Mesenchymal stem cell (in vitro differentiated cells and primary cell): ENCODE results near the gene SYNE3.
"Not testable (repeated sequence)": the region's sequence is repeated elsewhere in the genome, so short reads cannot be mapped to it uniquely, and the experiment has no call there.

Source experiments
- DNase-seq: peaks from one replicate; pipeline ENCODE4 v3.0.0-alpha.2; 2013
- H2AFZ ChIP-seq: one replicate; pipeline ENCODE4 v1.6.1; 2013; ENCODE audit warnings: low read depth, mild to moderate bottlenecking, control low read depth, inconsistent platforms, low read length, moderate library complexity
- H2AK5ac ChIP-seq: 2 replicates; pipeline ENCODE4 v1.6.1; 2013; ENCODE audit warnings: low read length, moderate library complexity, mild to moderate bottlenecking, inconsistent platforms; ENCODE audit not compliant: severe bottlenecking
- H2BK120ac ChIP-seq: one replicate; pipeline ENCODE4 v1.6.1; 2013; ENCODE audit warnings: low read depth, mild to moderate bottlenecking, inconsistent platforms, low read length, moderate library complexity
- H2BK12ac ChIP-seq, 2 experiments: one replicate each; pipeline ENCODE4 v1.6.1; 2013; ENCODE audit warnings: inconsistent platforms in 2 of 2, low read length in 2 of 2, mild to moderate bottlenecking in 2 of 2, moderate library complexity in 2 of 2, control low read depth in 1 of 2
- H2BK15ac ChIP-seq: one replicate; pipeline ENCODE4 v1.6.1; 2013; ENCODE audit warnings: mild to moderate bottlenecking, low read depth, inconsistent platforms; ENCODE audit not compliant: poor library complexity, severe bottlenecking
- H2BK5ac ChIP-seq: 2 replicates; pipeline ENCODE4 v1.6.1; 2013; ENCODE audit warnings: low read depth, mild to moderate bottlenecking, low read length, control low read depth, inconsistent platforms; ENCODE audit not compliant: poor library complexity, severe bottlenecking
- H3K14ac ChIP-seq, 2 experiments: one replicate each; pipeline ENCODE4 v1.6.1; 2013; ENCODE audit warnings: inconsistent platforms in 2 of 2, low read length in 2 of 2, control low read depth in 1 of 2, mild to moderate bottlenecking in 1 of 2, moderate library complexity in 1 of 2
- H3K18ac ChIP-seq, 2 experiments: one replicate each; pipeline ENCODE4 v1.6.1; 2013; ENCODE audit warnings: inconsistent platforms in 2 of 2, low read length in 2 of 2, control low read depth in 1 of 2, low read depth in 1 of 2, mild to moderate bottlenecking in 1 of 2
- H3K23ac ChIP-seq, 2 experiments: one replicate each; pipeline ENCODE4 v1.6.1; 2013; ENCODE audit warnings: inconsistent platforms in 2 of 2, low read length in 2 of 2, mild to moderate bottlenecking in 2 of 2, moderate library complexity in 2 of 2, control low read depth in 1 of 2
- H3K27ac ChIP-seq: 2 replicates; pipeline ENCODE4 v1.5.1; 2013; ENCODE audit warnings: mild to moderate bottlenecking, moderate library complexity, low read length, control low read depth, inconsistent platforms; ENCODE audit not compliant: poor library complexity, severe bottlenecking
- H3K27me3 ChIP-seq, 2 experiments: 2 replicates each; pipeline versions ENCODE4 v1.6.1 to v1.7.0; 2013; ENCODE audit warnings: low read length in 2 of 2, mild to moderate bottlenecking in 2 of 2, moderate library complexity in 2 of 2, control low read depth in 1 of 2, inconsistent platforms in 1 of 2; ENCODE audit not compliant: control insufficient read depth in 1 of 2, insufficient read depth in 1 of 2
- H3K36me3 ChIP-seq, 2 experiments: 2 replicates each; pipeline versions ENCODE4 v1.6.1 to v1.7.0; 2013; ENCODE audit warnings: low read length in 2 of 2, control low read depth in 1 of 2, inconsistent platforms in 1 of 2, low read depth in 1 of 2, mild to moderate bottlenecking in 1 of 2; ENCODE audit not compliant: insufficient read depth in 2 of 2, control insufficient read depth in 1 of 2
- H3K4ac ChIP-seq, 2 experiments: one replicate each; pipeline ENCODE4 v1.6.1; 2013; ENCODE audit warnings: inconsistent platforms in 2 of 2, low read length in 2 of 2, mild to moderate bottlenecking in 2 of 2, moderate library complexity in 2 of 2, control low read depth in 1 of 2, low read depth in 1 of 2
- H3K4me1 ChIP-seq: 2 replicates; pipeline ENCODE4 v1.6.1; 2013; ENCODE audit warnings: low read depth, low read length, control low read depth; ENCODE audit not compliant: control insufficient read depth, insufficient read depth
- H3K4me2 ChIP-seq: 2 replicates; pipeline ENCODE4 v1.6.1; 2013; ENCODE audit warnings: low read length, mild to moderate bottlenecking, inconsistent platforms; ENCODE audit not compliant: poor library complexity, severe bottlenecking
- H3K4me3 ChIP-seq, 2 experiments: 2 replicates each; pipeline versions ENCODE4 v1.5.1 to v1.7.0; 2013; ENCODE audit warnings: low read length in 2 of 2, mild to moderate bottlenecking in 2 of 2, control low read depth in 1 of 2, low read depth in 1 of 2; ENCODE audit not compliant: insufficient read depth in 1 of 2
- H3K79me1 ChIP-seq: replicated peaks from 2 replicates; pipeline ENCODE4 v1.6.1; 2013; ENCODE audit warnings: mild to moderate bottlenecking, control low read depth, low read length, inconsistent platforms; ENCODE audit not compliant: poor library complexity, severe bottlenecking
- H3K9ac ChIP-seq: 2 replicates; pipeline ENCODE4 v1.7.0; 2013; ENCODE audit warnings: mild to moderate bottlenecking, low read length, moderate library complexity
- H3K9me3 ChIP-seq: 2 replicates; pipeline ENCODE4 v1.7.0; 2013; ENCODE audit warnings: mild to moderate bottlenecking, low read length; ENCODE audit not compliant: control insufficient read depth
- H4K8ac ChIP-seq: one replicate; pipeline ENCODE4 v1.6.1; 2013; ENCODE audit warnings: inconsistent platforms, mild to moderate bottlenecking, low read length, moderate library complexity
- H4K91ac ChIP-seq: one replicate; pipeline ENCODE4 v1.6.1; 2013; ENCODE audit warnings: mild to moderate bottlenecking, low read length, inconsistent platforms
- WGBS: methylation state at CpG from one replicate; pipeline ENCODE4 v1.1.7; 2013; ENCODE audit warnings: mixed read lengths; 5-methylcytosine and 5-hydroxymethylcytosine counted together

Gene SYNE3

GRCh38 chr14:95510344-95510743, 6.1 kb downstream of the SYNE3 start:
- H2AK5ac ChIP-seq, H2BK5ac ChIP-seq, H3K27me3 ChIP-seq, DNase-seq, H3K9me3 ChIP-seq, H2BK12ac ChIP-seq, H3K79me1 ChIP-seq, H3K4ac ChIP-seq, H3K14ac ChIP-seq, H3K27ac ChIP-seq, H3K23ac ChIP-seq, H3K18ac ChIP-seq, H2BK15ac ChIP-seq, H3K4me3 ChIP-seq, H4K91ac ChIP-seq, H2BK120ac ChIP-seq, H2AFZ ChIP-seq, H3K4me2 ChIP-seq: not testable (repeated sequence)
- Histone ChIP-seq H3K4me1 (peaks cover 28% of the 10 kb centered on the region), H3K9ac (peak overlapping the region; percentile 1), H3K36me3 (peaks cover 6 to 28% of the 10 kb centered on the region in 2 experiments), H4K8ac (peak overlapping the region; percentile 21)
- WGBS, result 96% methylated on average over 9 of the region's 9 CpGs

GRCh38 chr14:95509495-95509894, 7.0 kb downstream of the SYNE3 start:
- Histone ChIP-seq H3K9me3 (no peaks in the 10 kb centered on the region), H3K27me3 (no peaks in the 10 kb centered on the region), H2BK12ac (no peak overlapping the region), H4K8ac (no peak overlapping the region), H2BK15ac (no peak overlapping the region), H2BK120ac (no peak overlapping the region), H3K4me3 (no peak overlapping the region), H3K4me2 (no peak overlapping the region), H2AFZ (no peak overlapping the region), H2AK5ac (no peak overlapping the region), H3K14ac (no peak overlapping the region), H3K4ac (peak overlapping the region in 1 of 2 experiments; percentile 67), H2BK5ac (no peak overlapping the region), H3K27ac (no peak overlapping the region), H3K36me3 (peaks cover 6 to 28% of the 10 kb centered on the region in 2 experiments), H4K91ac (no peak overlapping the region), H3K9ac (no peak overlapping the region), H3K79me1 (peaks cover 5% of the 10 kb centered on the region), H3K23ac (no peak overlapping the region), H3K18ac (no peak overlapping the region), H3K4me1 (peaks cover 19% of the 10 kb centered on the region)
- no peak for DNase-seq
- WGBS, result 90% methylated on average over 6 of the region's 6 CpGs

DNA sequence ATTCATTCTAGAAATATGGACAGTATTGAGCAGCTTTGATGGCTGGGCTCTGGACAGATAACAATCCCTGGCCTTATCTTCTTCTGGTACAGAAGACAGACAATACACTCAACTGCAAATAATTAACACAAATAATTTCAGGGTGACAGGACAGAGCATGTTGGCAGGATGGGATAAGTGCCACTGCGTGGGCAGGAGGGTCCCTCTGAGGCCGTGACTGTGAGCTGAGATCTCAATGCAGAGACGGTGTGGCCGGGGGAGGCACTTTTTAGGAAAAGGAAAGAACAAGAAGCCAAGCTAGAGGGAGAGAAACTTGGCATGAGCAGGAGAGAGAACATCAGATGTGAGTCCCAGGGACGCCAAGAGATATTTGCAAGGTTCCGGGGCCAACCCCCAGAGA, 8.1 kb downstream of the SYNE3 start:
- Histone ChIP-seq H2BK5ac (no peak overlapping the region), H3K18ac (peak overlapping the region in 1 of 2 experiments; percentile 80), H3K4me1 (peaks cover 16% of the 10 kb centered on the region), H3K4me2 (no peak overlapping the region), H3K36me3 (peaks cover 6 to 31% of the 10 kb centered on the region in 2 experiments), H3K79me1 (peaks cover 4% of the 10 kb centered on the region), H2BK12ac (peak overlapping the region in 1 of 2 experiments; percentile 80), H4K8ac (no peak overlapping the region), H3K9ac (peak overlapping the region; percentile 19), H4K91ac (no peak overlapping the region), H3K27ac (no peak overlapping the region), H3K4ac (peak overlapping the region in 1 of 2 experiments; percentile 47), H3K4me3 (peak overlapping the region in 1 of 2 experiments; percentile 4), H3K14ac (no peak overlapping the region), H3K27me3 (no peaks in the 10 kb centered on the region), H2AFZ (no peak overlapping the region), H3K9me3 (no peaks in the 10 kb centered on the region), H2AK5ac (no peak overlapping the region), H2BK120ac (no peak overlapping the region), H3K23ac (no peak overlapping the region), H2BK15ac (no peak overlapping the region)
- no peak for DNase-seq
- 95% methylated on average over 6 of the region's 6 CpGs for WGBS

- Histone ChIP-seq H3K36me3 (peaks cover 6 to 35% of the 10 kb centered on the region in 2 experiments), H3K4me1 (peaks cover 16% of the 10 kb centered on the region), H3K4me2 (no peak overlapping the region), H3K4me3 (peak overlapping the region in 1 of 2 experiments; percentile 42), H2BK120ac (peak overlapping the region; percentile 54), H3K9ac (peak overlapping the region; percentile 55), H3K14ac (no peak overlapping the region), H2BK5ac (no peak overlapping the region), H2AK5ac (no peak overlapping the region), H2BK12ac (peak overlapping the region in 1 of 2 experiments; percentile 76), H3K4ac (peak overlapping the region in 1 of 2 experiments; percentile 38), H2BK15ac (peak overlapping the region; percentile 50), H3K23ac (no peak overlapping the region), H3K18ac (peak overlapping the region; percentile 60 to 79), H3K79me1 (peaks cover 4% of the 10 kb centered on the region), H4K8ac (peak overlapping the region; percentile 70), H3K27ac (no peak overlapping the region), H3K27me3 (no peaks in the 10 kb centered on the region), H2AFZ (no peak overlapping the region), H3K9me3 (no peaks in the 10 kb centered on the region), H4K91ac (peak overlapping the region; percentile 35)
- 39% methylated on average over 2 of the region's 3 CpGs for WGBS
- peak; percentile 89 for DNase-seq
Observed at GRCh38 chr14:95507701-95508103, 8.7 kb downstream of the SYNE3 start.
